GM21723 (cell line): ENCODE measurements around the gene CDHR2.
A peak's percentile ranks its signal among the peaks of the same experiment; 100 is the strongest.
"Not testable (repeated sequence)": the region's sequence is repeated elsewhere in the genome, so short reads cannot be mapped to it uniquely, and the experiment has no call there.

Experiments
- ATAC-seq: cut with Tn5 transposase; IDR thresholded peaks from one replicate; pipeline ENCODE4 v1.9.1; 2021; ENCODE audit warnings: mild to moderate bottlenecking, moderate library complexity; ENCODE audit not compliant: unreplicated experiment

The CDHR2 gene

DNA sequence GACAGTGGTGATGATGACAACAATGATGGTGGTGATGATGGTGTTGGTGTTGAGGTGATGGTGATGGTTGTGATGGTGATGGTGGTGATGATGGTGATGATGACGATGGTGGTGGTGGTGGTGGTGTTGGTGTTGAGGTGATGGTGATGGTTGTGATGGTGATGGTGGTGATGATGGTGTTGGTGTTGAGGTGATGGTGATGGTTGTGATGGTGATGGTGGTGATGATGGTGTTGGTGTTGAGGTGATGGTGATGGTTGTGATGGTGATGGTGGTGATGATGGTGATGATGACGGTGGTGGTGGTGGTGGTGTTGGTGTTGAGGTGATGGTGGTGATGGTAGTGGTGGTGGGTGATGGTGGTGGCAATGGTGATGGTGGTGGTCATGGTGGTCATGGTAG, 42.5 kb downstream of the CDHR2 start:
- not testable (repeated sequence) for ATAC-seq

DNA sequence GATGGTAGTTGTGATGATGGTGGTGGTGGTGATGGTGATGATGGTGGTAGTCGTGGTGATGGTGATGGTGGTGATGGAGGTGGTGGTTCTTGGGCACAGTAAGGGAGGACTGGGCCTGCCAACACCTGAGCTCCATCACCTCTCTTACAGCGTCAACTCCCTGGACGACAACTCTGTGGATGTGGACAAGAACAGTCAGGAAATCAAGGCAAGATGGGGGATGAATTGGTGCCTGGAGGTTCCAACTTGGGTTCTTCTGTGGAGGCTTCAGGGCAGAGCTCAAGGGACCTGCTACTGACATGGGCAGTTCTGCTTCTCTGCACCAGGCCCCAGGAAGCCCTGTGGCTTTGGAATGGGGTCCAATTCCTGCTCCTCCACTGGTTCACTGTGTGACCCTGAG, 43.4 kb downstream of the CDHR2 start:
- ATAC-seq: no peak

DNA sequence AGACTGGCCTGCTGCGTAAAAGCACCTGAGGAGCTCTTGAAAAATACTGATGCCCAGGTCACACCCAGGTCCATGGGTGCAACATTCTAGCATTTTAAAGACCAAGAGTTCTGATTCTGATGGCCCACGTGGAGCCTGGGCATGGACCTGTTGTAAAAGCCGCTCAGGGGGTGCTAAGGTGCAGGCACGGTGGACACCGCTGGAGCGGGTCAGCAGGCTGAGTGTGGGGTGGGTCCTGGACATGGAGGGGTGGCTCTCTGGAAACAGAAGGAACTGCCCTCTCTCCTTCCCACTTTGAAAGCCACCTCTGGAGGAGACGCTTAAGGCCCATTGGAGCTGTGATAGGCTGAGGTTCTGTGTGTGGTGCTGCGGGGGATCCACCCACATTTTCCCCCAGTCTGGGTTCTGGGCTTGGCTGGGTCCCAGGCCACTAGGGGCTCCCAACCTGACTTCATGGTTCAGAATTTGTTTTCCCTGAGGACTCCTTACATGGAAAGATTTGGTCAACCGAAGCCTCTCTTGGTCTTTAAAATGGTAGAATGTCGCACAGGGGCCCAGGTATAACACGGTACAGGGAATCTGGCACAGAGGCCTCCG, 44.2 kb downstream of the CDHR2 start:
- ATAC-seq: no peak

DNA sequence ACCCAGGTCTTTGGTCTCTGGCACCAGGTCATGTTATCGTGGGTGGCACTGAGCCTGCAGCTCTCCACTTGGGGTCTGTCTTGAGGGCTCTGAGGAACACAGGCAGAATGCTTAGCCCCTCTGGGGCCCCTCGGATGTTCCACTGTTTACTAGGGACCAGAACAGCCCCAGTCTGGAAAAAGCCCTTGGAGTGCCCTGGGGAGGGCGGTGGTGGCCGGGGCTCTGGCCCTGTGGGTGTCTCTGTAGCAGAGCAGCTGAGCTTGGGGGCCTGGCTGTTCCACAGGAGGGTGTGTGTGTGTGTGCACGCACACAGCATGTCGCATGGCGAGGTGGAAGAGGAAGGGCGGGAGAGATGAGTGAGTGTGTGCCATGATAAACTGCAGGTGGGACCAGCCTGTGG, 45.4 kb downstream of the CDHR2 start:
- ATAC-seq: no peak

DNA sequence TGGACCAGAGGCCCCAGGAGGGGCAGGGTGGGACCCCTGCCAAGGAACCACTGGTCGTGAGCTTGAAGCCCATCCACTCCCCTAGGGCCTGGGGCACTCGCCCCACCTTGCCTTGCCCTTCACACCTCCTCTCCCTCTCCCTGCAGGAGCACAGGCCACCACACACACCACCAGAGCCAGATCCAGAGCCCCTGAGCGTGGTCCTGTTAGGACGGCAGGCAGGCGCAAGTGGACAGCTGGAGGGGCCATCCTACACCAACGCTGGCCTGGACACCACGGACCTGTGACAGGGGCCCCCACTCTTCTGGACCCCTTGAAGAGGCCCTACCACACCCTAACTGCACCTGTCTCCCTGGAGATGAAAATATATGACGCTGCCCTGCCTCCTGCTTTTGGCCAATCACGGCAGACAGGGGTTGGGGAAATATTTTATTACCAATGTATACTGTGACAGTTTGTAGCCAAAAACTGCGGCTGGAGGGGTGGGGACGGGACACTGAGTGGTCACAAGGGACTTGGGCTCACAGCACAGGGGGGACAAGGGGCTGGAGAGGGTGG, 46.3 kb downstream of the CDHR2 start:
- ATAC-seq: no peak

DNA sequence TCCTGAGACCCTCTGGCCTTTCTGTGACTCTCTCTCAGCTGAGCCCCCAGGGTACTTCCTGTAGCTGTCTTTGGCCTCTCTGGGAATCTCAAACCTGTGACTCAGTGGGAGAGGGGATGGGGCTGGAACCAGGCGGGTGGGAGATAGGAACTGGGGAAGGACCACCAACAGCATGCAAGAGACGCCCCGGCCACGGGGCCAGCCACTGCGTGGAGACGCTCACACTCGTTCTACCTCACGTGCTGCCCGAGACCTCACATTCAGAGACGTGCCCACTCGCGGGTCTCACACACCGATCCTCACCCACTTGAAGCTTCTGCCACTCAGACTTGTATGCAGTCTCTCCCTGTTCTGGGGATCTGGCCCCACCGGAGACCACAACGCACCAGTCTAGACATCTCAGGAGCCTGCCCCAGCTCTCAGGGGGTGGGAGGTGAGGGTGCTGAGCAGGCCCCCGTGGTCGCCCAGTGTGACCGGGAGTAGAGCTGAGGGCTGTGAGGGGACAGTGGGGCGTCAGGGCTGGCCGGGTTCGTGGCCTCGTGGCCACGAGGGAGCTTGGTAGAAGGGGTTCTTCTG, 47.0 kb downstream of the CDHR2 start:
- no peak for ATAC-seq

DNA sequence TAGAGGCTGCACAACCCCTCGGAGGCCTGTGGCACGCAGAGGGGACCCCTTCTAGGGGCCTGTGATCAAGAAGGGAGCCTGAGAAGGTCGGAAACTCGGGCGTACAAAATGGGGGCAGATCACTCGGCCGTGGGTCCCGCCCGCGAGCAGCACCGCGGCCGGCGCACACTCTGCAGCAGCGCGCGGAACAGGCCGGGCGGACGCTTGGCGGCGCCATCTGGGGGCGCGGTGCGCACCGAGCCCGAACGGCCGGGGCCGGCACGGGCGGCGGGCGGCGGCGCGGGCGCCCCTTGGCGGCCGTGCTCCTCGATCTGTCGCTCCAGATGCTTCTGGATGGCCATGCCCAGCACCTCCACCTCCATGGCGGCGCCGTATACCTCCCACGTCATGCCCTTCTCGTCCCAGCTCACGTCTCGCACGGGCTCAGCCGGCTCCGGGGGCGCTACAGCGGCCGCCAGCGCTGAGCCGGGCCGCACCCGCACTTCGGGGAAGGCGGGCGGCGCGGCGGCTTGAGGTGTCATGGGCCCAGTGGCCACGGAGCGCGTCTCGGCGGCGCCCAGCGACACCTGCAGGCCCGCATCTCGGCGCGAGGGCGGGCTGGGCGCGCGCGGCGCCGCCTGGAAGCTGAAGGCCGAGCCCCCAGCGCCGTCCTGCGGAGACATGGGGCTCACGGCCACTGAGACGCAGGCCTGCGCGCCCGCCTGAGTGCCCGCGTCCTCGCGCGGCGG, 47.7 kb downstream of the CDHR2 start:
- ATAC-seq: peak; percentile 74

DNA sequence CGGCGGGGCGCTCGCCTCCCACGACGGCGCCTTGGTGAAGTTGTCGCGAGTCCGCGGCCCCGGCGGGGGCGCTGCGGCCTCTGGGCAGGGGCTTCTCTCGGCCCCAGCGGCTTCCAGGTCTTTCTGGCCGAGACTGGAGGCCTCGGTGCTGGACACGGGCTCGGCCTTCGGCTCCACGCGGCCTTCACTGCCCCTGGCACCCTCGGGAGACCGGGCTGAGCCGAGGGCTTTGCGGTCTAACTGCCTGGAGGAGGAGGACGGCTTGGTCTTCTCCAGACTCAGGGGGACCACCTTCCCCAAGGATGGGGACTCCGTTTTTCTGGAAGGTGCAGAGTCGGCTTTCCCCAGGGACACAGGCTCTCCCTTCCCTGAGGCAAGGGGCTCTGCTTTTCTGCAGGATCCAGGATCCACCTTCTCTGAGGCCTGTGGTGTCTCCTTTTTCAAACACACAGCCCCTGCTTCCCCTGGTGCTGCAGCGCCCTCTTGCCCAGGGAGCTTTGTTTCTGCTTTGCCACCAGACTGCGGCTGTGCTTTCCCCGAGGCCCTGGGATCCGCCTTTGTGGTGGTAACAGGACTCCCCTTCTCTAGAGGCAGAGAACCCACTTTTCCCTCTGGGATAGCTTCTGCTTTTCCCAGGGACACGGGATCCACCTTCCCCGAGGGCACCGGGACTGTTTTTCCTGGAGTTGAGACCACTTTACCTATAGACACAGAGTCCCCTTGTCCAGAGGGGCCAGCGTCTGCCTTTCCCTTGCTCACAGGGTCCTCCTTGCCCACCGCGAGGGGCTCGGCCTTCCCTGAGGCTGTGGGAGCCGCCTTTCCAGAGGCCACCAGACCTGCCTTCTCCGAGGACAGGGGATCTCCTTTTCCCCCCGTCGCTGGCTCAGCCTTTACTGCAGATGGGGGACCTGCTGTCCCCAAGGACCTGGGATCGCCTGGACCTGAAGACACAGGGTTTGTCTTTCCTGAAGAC, 48.6 kb downstream of the CDHR2 start:
- no peak for ATAC-seq

DNA sequence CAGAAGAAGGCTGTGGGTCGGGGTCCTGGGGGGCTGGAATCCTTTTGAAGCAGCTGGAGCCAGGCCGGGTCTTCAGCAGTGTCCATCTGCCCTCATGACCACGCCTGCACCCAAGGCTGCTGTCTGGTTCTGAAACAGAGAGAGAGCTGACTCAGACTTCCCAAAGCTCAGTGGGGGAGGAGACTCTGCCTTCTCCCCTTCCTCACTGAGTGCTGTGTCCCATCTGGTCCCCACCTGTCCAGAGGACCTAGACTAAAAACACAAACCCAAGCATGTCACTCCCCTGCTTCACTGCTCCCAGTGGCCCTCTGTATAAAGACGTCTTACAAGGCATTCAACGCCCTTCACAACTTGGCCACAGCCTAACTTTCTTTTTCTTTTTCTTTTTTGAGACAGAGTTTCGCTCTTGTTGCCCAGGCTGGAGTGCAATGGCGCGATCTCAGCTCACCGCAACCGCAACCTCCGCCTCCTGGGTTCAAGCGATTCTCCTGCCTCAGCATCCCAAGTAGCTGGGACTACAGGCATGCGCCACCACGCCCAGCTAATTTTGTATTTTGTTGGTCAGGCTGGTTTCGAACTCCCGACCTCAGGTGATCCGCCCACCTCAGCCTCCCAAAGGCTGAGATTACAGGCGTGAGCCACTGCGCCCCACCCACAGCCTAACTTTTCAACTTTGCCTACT, 50.7 kb downstream of the CDHR2 start:
- ATAC-seq: not testable (repeated sequence)

DNA sequence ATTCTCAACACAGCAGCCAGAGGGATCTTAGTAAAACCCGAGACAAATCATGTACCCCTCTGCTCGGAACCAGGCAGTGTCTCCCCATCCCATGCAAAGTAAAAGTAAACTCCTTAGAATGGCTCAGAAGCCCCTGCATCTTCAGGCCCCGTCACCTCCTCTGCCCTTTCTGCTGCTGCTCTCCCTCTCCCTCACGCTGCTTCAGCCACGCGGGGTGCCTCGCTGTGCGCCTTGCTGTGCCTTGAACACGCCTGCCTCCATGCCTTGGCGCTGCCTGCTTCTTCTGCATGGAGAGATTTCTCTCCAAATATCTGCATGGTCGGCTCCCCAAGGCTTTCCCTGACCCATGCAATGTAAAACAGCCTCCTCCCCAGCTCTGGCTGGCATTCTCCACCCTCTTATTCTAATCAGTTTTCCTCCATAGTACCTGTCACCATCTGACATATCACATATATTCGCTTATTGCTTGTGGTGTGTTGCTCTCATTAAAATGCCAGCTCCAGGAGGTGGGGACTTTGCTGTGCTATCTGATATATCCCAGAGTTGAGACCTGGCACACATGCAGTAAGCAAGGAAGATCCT, 52.9 kb downstream of the CDHR2 start:
- no peak for ATAC-seq

DNA sequence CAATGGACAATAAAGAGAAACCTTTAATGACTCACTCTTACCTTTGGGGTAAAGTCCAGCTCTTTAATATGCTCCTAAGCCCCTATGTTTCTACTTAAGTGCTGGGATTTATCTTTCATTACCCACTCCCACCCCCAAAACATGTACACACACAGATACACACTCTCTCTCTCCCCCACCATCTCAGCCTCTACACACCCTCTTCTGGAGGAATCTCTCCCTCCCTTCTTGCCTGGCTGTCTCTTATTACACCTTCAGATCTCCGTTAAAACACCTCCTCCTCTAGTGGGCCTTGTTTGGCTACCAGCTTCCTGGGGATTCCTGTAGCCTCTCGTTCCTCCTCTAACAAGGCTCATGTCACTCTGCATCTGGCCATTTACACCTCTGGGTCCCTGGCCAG, 53.9 kb downstream of the CDHR2 start:
- no peak for ATAC-seq

DNA sequence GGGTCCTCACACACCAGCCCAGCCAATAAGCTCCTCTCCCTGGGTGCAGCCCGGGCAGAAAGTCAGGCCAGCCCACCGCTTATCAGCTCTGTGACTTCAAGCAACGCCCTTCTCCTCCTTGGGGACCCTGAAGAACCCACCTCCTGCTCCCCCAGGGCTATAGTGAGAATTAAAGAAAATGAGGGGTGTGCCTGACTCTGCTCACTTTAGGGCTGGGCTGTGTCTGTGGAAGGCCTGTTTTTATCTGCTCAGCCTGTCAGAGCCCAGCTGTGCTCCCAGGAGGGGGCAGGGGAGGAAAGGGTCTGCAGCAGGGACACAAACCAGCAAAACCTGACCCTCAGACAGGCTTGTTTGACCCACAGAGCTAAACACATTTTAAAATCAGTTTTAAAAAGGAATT, 56.9 kb downstream of the CDHR2 start:
- no peak for ATAC-seq

DNA sequence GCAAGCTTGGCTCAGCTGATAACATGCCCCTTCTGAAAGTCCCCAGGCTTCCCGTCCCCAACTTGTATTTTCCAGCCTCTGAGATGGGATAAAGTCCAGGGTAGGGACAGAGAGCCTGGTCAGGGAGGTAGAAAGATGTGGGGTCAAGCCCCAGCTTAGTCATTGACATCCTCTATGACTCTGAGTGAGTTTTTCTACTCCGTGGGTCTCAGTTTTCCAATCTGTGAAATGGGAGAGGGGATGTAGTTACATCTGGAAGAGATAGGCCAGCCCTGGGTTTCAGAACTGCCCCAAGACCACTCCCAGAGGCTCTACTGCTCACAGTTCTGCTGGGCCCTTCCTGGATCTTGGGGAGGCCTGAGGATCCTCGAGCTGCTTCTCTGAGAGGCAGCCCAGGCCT, 57.7 kb downstream of the CDHR2 start:
- ATAC-seq: no peak

DNA sequence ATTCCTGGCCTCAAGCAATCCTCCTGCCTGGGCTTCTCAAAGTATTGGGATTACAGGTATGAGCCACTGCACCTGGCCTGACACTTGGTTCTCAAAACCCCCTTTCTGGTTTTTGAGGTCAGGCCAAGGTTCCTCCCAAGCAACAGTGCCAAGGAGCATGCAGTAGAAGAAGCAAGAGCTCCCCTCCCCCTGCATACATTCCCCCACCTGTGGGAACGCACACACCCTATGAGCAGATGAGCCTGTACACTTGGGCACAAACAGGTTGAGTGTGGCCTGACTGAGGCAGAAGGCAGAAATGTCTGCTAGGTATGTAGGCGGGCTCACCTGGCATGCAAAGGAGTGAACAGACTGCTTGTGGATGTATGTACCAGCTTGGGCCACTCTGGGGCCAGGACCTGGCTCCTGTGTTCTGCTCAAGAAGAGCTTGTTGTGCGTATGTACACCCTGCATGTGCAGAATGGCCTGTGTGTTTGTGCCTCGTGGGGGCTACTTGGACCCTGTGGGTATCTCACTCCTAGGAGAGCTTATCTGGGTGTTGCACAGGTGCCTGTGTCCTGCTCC, 59.1 kb downstream of the CDHR2 start:
- no peak for ATAC-seq

DNA sequence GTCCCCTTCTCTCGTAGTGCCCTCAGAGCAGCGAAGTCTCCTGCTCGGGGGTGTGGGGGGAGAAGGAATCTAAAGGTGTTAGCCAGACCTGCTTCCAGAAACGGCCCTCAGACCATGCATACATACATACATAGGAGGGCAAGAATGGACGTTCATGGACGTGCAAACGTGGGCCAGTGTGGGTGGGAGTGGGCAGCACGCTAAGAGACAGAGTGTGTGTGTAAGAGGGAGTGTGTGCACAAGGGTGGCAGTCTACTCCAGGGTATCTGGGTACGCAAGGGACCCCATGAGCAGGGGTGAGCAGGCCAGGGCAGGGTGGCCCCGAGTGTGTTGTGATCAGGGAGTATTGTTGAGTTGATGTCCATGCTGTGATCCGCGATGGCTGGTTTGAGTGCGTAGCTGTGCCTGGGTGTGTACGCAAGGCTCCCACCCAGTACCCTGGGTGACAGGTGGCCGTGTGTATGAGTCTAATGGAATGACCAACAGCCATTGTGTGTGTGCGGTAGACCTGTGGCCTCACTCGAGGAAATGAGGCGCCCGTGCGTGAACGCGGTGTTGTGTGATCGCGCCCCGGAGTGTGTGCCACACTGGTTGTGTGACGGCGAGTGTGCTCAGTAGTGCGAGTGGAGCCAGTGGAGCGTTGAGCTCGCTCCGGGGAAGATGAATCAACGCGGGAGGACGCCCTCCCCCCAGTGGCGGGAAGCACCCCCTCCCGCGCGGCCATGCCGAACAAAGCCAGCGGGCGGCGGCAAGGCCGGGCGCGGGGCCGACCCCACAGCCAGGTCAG, 60.0 kb downstream of the CDHR2 start:
- peak; percentile 23 for ATAC-seq

DNA sequence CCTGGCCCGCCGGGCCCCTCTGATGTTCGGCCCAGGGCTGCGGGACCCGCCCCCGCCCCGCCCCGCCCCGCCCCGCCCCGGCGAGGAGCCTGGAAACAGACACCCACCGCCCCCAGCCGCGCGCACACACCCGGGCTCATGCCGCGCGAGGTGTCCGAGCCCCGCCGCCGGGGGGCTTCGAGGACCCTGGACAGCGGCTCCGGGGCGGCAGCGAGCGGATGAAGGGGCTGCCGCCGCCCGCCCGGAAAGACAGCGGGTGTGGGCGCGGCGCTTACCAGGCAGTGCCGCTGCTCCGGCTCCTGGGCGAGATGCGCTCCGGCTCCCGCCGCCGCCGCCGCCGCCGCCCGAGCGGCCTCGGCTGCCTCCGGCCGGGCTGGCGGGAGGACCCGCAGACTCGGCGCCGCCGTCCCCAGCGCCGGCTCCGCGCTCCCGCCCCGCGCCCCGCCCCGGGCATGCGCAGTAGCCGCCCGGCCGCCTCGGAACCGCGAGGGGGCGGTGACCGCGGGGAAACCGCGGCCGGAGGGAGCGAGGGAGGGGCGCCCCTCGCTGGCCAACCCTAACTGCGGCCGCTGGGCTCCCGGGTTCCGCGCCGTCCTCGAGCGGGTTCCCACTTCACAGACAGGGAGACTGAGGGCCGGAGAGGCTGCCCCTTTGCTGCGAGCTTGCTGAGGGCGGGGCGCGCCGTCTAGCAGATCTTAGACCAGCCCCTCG, 60.7 kb downstream of the CDHR2 start, which contains the start of gene GPRIN1:
Gene GPRIN1 (minus strand): TSS at position 433 of the 711 bp plus-strand sequence. CDS start 10,322 bp downstream, outside the sequence.
- ATAC-seq: peak; percentile 74

DNA sequence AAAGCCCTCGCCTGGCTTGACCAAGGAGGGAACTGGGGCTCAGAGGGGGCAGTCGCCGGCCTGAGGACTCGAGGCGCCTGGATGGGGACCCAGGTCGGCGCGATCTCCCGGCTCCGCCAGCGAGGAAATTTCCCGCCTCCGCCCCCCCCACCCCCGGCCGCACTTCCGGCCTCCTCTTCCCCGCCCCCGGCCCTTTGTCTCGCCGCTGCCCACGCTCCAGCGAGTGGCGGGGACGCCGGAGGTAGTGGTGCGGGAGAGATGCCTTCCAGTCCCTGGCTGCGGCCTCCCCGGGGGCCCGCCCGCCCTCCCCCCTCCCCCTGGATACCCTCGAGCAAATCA, 61.3 kb downstream of the CDHR2 start:
- peak; percentile 11 for ATAC-seq

DNA sequence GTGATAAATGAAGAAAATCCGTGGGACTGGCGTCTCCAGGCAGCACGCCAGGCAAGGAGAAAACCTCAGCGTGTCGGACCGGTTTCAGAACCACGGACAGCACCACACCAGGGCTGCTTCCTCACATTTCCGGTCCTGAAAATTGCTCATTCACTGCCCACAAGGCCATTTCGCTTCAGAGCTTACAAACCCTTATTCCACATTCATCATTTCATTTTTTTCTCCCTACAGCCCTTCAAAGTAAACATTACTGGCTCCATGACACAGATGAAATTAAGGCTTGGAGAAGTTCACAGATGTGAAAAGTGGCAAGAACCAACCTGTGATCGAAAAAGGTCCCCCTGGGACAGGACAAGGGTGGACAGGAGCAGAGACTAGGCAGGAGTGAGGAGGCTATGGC, 62.3 kb downstream of the CDHR2 start:
- ATAC-seq: no peak
